ENCODE results near the gene DUXB.

DUXB gene

DNA sequence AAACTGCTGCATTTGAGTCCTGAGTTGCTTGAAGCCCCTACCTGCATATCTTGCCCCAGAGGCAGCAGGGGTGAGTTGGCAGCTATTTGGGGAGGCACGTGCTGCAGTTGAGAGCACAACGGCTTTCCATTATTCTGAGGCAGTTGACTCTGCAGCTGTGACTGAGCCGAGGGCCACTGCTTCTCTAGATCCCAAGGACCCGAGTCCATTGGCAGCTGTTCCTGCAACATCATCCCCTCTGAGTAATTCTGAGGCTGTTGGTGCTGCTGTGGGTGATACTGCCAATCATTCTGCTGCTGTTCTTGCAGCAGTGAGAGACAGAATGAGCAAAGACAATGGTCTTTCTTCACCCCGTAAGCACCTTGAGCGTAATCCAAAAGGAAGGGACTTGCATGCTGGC, 40.9 kb downstream of the DUXB start:
- FAIRE-seq, result no peak

DNA sequence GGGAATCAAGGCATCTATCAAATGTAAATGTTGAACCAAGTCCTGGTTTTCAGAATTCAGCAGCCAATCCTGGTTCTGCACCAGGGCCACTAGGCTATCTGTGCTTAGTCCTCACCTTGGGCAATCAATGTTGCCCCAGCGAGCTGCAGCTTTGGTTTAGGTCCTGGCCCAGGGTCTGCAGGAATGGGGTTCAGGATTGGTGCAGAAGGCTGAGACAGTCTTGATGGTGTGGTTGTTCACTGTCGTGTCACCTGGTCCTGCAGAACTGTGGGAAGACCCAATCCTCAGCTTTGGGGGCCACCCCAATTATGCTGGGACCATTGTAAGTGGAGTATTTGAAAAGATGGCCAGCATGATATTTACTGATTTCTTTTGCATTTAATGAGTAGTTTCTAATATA, 43.1 kb downstream of the DUXB start:
- FAIRE-seq, result no peak

DNA sequence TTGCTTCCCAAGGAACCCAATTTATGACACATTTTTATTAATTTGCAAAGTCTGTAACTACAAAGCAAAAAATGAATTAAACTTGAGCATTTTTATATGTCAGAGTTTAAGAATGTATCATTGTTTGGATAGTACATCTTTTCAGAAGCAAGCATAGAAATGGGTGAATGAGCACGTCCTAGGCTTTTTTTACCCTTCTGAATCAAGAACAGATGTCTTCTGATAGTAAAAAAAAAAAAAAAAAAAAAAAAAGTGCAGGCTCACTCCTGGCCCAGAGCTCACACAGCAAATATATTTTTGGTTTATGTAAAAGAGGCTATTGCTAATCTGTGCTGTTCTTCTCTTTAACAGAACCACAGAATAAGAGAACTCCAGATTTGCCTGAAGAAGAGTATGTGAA, 47.3 kb downstream of the DUXB start:
- FAIRE-seq, result no peak

DNA sequence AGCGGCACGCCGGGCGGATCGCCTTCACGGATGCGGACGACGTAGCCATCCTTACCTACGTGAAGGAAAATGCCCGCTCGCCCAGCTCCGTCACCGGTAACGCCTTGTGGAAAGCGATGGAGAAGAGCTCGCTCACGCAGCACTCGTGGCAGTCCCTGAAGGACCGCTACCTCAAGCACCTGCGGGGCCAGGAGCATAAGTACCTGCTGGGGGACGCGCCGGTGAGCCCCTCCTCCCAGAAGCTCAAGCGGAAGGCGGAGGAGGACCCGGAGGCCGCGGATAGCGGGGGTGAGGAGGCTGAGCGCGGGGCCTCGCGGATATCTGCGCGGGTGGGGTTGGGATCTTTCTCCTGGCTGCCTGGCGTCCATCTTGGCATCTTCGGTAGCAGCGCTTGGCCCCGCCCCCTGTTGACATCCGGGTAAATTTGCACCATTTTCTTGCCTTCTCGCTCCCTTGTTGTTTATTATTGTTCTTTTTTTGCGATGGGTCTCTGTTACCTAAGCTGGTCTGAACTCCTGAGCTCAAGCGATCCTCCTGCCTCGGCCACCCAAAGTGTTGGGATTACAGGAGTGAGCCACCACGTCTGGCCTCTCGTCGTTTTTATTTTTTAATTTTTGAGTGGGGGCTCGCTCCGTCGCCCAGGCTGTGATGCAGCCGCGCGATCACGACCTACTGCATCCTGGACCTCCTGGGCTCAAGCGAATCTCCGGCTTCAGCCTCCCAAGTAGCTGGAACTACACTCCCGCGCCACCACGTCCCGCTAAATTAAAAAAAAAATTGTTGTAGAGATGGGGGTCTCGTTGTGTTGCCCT, 52.8 kb downstream of the DUXB start:
- no peak for FAIRE-seq

DNA sequence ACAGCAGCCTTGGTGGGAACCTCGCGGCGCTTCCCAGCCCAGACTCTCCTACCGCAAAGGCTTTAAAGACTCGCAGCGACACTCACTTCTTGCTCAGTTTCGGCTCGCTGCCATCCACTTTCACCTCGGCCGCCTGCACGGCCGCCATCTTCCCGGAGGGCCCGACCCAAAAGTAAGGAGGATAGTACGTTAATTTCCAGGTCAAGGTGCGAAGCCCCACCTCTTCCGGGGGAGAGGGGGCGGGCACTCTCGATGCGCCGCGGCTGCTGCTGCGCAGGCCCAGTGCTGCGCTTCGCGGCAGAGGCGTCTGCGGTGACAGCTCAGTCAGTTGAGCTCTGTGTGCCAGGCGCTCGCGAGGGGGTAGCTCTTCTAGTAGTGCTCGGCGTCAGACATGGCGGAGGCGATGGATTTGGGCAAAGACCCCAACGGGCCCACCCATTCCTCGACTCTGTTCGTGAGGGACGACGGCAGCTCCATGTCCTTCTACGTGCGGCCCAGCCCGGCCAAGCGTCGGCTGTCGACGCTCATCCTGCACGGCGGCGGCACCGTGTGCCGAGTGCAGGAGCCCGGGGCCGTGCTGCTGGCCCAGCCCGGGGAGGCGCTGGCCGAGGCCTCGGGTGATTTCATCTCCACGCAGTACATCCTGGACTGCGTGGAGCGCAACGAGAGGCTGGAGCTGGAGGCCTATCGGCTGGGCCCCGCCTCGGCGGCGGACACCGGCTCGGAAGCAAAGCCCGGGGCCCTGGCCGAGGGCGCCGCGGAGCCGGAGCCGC, 53.6 kb downstream of the DUXB start, which contains the start of the genes KARS1 and TERF2IP:
Gene KARS1, minus strand, starts transcription at position 174 of the 773 bp plus-strand sequence. Its CDS starts 26 bp downstream, at position 148.
Gene TERF2IP, plus strand, starts transcription at position 282 of the 773 bp plus-strand sequence. Its CDS starts 110 bp downstream, at position 392.
- FAIRE-seq, result no peak

DNA sequence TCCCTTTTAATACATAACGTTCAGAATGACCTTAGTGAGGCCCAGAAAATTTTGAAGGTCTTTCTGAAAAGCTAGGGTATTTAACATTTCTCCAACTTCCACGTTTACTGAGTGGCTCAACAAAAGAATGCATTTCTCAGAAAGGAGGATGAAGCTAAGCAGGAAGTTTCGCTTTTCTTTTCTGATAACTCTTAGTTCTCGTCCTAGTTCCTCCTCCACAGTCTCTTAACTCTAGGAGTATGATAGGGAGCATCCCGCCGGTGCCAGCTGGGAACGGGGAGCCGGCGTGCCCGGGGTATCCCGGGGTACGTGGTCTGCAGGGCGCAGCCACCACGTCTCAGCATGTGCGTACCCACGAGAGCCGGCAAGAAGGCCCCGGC, 54.2 kb downstream of the DUXB start:
- no peak for FAIRE-seq

DNA sequence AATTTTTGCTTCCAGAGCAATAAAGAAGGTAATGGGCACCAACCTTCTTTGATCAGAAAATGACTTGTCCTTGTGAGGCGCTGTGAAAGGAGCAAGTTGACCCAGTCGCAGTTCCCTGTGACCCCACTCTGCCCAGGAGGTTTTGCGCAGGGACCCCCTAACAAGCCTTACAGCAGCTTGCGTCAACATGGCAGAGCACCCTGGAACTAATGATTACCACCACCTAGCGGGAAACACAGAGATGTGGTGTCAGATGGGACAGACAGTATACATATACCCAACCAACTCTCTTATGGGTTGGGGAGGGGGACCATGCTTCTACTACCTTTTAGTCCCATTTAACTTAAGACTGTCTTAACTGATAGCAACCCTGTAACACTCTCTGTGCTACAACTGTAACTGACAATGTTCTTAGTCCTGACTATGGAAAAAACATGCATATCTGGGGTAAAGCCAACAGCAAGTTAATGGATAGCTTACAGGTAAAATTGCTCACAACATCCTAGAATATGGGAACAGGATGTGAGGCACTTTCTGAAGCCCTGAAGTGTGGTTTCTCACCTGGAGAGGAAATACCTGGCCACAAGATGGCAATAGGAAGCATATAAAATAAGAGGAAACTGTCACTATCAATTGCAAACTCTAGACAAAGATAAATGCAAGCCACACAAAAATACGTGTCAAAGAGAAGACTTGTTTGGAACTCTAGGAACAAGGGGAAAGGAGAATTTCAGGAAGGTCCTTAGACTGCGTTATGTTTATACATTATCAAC, 56.8 kb downstream of the DUXB start:
- no peak for FAIRE-seq
